Measurements from ENCODE around the gene BPIFA1. TPM values are rescaled to one million over a fixed set of nuclear protein-coding genes. Genes with fewer than 3 reads are reported as not detected.

The BPIFA1 gene
- total and polyA plus RNA-seq, 4 donors, result 0.48 to 153 (median 36.4) TPM

DNA sequence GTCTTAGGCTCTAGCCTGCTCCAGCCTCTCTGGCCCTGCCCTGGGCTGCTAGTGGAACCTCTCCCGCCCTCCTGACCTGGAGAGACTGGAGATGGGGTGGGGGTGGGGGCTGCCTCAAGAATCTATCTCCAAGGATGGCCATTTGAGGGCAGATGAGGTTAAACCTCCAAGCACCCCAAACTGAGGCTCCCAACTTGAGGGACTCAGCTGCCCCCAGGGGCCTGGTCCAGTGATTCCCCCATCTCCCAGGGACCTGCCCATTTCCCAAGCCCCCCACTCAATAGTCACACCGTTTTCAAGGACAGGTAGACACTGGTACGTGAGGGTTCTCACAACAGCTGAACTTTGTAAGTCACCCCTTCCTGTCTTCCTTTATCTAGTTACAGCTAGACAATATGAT lies 40.1 kb downstream of the BPIFA1 start:
- no peaks in the 10 kb centered on the region for H3K4me1 ChIP-seq (ENCODE audit: control insufficient read depth in 5 of 5, insufficient read depth in 5 of 5, low read length in 5 of 5)
- no peaks in the 10 kb centered on the region for H3K9me3 ChIP-seq (ENCODE audit: control insufficient read depth in 4 of 4, insufficient read depth in 3 of 4, low read length in 3 of 4)
- TF ChIP-seq, protein P1, sequence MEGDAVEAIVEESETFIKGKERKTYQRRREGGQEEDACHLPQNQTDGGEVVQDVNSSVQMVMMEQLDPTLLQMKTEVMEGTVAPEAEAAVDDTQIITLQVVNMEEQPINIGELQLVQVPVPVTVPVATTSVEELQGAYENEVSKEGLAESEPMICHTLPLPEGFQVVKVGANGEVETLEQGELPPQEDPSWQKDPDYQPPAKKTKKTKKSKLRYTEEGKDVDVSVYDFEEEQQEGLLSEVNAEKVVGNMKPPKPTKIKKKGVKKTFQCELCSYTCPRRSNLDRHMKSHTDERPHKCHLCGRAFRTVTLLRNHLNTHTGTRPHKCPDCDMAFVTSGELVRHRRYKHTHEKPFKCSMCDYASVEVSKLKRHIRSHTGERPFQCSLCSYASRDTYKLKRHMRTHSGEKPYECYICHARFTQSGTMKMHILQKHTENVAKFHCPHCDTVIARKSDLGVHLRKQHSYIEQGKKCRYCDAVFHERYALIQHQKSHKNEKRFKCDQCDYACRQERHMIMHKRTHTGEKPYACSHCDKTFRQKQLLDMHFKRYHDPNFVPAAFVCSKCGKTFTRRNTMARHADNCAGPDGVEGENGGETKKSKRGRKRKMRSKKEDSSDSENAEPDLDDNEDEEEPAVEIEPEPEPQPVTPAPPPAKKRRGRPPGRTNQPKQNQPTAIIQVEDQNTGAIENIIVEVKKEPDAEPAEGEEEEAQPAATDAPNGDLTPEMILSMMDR (IDR thresholded peaks at IDR 0.05; ENCODE audit: control extremely low read depth, extremely low read depth), result no peak
- 58 to 68% methylated on average over 3 of the region's 3 CpGs for WGBS, 2 donors
- no peak overlapping the region for H3K4me3 ChIP-seq
- H3K27ac ChIP-seq (ENCODE audit: low read depth in 1 of 2, low read length in 1 of 2), result no peak overlapping the region
- peaks cover 0 to 5% (median 2%) of the 10 kb centered on the region in 3 donors for H3K27me3 ChIP-seq (ENCODE audit: control insufficient read depth in 3 of 3, insufficient read depth in 3 of 3, low read length in 2 of 3)
- ATAC-seq (ENCODE audit: insufficient read depth, low FRiP score), result no peak
- no peak for DNase-seq
- H3K9ac ChIP-seq (ENCODE audit: insufficient read depth in 1 of 2, low read length in 2 of 2), result no peak overlapping the region
- H3K36me3 ChIP-seq (ENCODE audit: control insufficient read depth in 4 of 4, insufficient read depth in 4 of 4, low read length in 4 of 4), result no peaks in the 10 kb centered on the region

DNA sequence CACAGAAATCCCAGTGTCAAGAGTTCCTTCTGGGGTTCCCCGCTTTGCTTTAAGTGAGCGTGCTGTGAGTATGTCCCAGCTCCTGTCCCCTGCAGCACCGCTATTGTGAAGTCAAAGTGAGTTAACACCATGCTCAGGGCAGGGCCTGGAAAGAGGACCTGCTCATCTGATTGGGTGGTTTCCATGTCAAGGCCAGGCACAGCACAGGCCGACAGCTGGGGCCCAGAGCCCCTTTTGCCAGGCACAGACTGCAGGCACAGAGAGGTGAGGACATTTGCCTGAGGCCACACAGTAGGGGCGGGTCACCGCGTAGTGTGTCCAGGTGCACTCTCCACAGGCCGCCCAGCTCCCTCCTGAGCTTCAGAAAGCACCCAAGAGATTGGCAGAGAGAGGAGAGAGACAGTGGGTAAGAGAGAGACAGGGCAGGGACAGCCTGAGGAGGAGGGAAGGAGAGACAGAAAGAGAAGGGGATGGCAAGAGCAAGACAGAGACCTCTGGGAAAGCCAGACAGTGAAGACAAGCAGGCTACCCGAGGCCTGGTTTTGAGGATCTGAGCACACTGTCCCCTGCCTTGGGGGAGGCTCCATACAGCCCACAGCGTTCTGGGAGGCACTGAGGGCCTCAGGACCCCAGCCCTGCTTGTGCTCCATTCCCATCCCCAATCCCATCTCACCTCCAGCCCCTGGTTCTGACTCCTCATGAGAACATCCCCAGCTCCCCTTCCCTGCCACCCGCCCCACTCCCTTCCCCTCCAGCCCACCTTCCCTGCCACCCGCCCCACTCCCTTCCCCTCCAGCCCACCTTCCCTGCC lies 40.7 kb downstream of the BPIFA1 start:
- DNase-seq (no peak), ATAC-seq (ENCODE audit: insufficient read depth, low FRiP score) (no peak)
- no peak overlapping the region for H3K4me3 ChIP-seq
- TF ChIP-seq, protein P1 (IDR thresholded peaks at IDR 0.05; ENCODE audit: control extremely low read depth, extremely low read depth), result no peak
- no peak overlapping the region for H3K27ac ChIP-seq (ENCODE audit: low read depth in 1 of 2, low read length in 1 of 2)
- no peaks in the 10 kb centered on the region for H3K36me3 ChIP-seq (ENCODE audit: control insufficient read depth in 4 of 4, insufficient read depth in 4 of 4, low read length in 4 of 4)
- peaks cover 0 to 5% (median 2%) of the 10 kb centered on the region in 3 donors for H3K27me3 ChIP-seq (ENCODE audit: control insufficient read depth in 3 of 3, insufficient read depth in 3 of 3, low read length in 2 of 3)
- WGBS, 2 donors, result 76 to 82% methylated on average over 11 to 12 of the region's 12 CpGs
- no peaks in the 10 kb centered on the region for H3K4me1 ChIP-seq (ENCODE audit: control insufficient read depth in 5 of 5, insufficient read depth in 5 of 5, low read length in 5 of 5)
- H3K9me3 ChIP-seq (ENCODE audit: control insufficient read depth in 4 of 4, insufficient read depth in 3 of 4, low read length in 3 of 4), result no peaks in the 10 kb centered on the region
- H3K9ac ChIP-seq (ENCODE audit: insufficient read depth in 1 of 2, low read length in 2 of 2), result no peak overlapping the region

DNA sequence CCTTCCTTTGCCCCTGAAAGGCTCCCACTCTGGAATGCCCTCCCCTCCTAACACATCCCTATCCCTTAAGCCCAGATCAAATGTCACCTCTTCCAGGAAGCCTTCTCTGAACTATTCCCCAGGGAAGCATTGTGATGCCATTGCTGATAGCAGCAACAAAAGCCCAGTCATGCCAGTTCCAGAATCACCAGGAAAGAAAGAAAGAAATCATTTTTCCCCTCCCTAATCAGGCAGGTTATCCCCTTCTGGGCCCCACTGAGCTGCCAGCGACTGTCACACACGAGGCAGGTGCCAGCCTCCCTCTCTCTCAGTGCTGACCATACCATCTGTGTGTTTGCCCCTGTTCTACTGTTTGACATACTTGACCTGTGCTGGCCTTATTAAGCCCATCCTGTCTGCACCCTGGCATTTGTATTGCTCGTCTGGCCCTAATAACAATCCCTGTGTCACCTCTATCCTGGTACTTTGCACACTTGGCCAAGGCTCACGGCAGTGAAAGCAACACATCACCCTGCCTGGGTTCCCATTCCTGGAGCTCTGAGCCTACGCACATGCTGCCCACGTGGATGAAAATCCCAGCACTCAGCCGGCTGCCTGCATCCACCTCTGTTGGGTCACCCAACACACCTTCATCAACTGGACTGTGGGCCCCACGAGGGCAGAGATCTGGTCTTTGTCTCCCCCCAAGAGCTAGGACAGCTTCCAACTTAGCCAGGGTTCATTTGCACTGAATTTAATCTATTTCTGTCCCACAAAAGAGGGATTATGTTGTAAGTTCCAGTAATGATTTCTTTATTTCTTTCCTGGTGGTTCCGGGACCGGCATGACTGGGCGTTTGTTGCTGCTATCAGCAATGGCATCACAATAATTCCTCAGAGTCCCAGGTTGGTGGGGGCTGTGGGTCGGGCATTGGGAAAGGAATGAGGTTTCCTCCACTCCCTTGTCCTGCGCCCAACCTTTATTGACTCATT lies 42.0 kb downstream of the BPIFA1 start:
- TF ChIP-seq, protein P1 (IDR thresholded peaks at IDR 0.05; ENCODE audit: control extremely low read depth, extremely low read depth), result no peak
- 47 to 48% methylated on average over 13 of the region's 13 CpGs for whole genome bisulfite sequencing, 2 donors
- no peaks in the 10 kb centered on the region for H3K9me3 ChIP-seq (ENCODE audit: control insufficient read depth in 4 of 4, insufficient read depth in 3 of 4, low read length in 3 of 4)
- H3K36me3 ChIP-seq (ENCODE audit: control insufficient read depth in 4 of 4, insufficient read depth in 4 of 4, low read length in 4 of 4), result no peaks in the 10 kb centered on the region
- H3K4me3 ChIP-seq, result no peak overlapping the region
- ATAC-seq (ENCODE audit: insufficient read depth, low FRiP score), result no peak
- no peak overlapping the region for H3K27ac ChIP-seq (ENCODE audit: low read depth in 1 of 2, low read length in 1 of 2)
- DNase-seq, result no peak
- no peaks in the 10 kb centered on the region for H3K4me1 ChIP-seq (ENCODE audit: control insufficient read depth in 5 of 5, insufficient read depth in 5 of 5, low read length in 5 of 5)
- no peak overlapping the region for H3K9ac ChIP-seq (ENCODE audit: insufficient read depth in 1 of 2, low read length in 2 of 2)
- peaks cover 0 to 5% (median 0%) of the 10 kb centered on the region in 3 donors for H3K27me3 ChIP-seq (ENCODE audit: control insufficient read depth in 3 of 3, insufficient read depth in 3 of 3, low read length in 2 of 3)

All from lung (tissue), 12 donors.